GM19035 (cell line): ENCODE results near the gene PPP2R2C.

Experiments used
- ATAC-seq: cut with Tn5 transposase; IDR thresholded peaks from one replicate; pipeline ENCODE4 v1.9.1; 2021; ENCODE audit not compliant: unreplicated experiment

The PPP2R2C gene

DNA sequence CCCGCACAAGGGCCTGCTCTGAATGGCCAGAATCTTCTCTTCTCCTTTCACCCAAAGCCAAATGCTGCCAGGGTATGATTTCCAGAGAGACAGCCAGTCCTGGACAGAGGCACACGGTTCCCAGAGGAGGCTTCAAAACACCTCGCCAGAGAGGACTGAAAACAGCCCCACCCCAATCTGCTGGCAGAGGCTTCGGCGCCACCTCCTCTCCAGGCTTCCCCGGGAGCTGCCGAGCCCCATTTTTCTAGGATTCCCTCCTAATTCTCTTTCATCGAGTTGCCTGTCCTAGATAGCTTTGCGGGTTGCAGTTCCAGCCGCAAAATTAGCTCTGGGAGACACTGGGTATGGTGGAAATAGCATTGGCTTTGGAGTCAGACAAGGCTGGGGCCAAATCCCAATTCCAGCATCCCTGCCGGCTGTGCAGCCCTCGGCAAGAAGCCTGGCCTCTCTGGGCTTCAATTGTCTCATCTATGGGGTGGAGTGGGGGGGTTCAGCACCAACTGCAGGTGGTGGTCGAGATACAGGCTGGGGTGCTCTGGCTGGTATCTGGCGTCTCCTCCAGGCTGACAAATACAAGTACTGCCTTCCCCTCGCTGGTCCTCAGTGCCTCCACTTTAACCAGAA, 22.6 kb downstream of the PPP2R2C start:
- ATAC-seq = no peak

DNA sequence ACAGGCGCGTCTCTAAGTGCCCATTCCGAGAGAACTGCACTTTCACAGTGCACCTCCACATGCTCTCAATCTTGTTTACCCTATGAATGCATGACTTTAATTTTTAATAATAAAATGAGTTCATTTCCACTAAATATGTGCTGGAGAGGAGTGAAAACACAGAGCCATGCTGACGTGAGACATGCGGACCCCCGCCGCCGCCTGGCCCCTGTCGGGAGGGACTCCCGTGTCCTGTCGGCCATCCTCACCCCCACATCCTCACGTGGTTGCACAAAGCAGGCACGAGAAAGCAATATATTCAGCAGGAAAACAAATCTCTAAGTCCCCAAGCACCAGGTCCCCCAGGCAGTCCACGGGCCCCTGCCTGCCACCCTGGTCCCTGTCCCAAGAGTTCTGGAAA, 23.1 kb downstream of the PPP2R2C start:
- no peak for ATAC-seq

DNA sequence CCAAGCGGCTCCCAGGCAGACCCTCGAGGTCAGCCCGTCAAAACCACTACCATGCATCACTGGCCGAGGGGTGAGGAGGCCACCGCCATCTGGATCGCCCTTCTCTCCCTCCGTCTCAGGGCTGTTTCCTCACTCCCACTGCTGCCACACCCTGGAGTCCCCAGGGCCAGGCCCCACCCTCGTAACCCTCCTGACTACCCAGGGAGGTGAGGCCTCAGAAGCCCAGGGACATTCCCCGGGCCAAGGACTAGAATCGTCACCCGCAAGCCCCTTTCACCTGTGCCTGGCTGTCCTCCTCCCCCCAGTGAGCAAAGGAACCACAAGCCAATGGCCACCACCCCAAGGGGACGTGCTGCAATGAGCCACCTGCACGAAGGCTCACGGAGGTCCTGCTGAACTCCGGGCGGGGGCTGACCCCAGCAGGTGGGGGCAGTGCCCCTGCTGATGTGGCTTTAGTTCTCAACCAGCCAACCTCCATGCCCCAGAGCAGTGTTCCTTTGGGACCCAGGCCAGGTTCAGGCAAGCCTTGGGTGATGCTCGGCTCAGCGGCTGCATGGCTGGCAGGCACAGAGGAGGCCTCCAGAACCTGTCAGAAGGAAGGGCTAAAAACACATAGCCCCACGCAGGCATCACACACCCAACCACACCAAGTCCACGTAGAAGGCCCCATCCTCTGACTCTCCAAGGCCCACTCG, 23.8 kb downstream of the PPP2R2C start:
- ATAC-seq = no peak

DNA sequence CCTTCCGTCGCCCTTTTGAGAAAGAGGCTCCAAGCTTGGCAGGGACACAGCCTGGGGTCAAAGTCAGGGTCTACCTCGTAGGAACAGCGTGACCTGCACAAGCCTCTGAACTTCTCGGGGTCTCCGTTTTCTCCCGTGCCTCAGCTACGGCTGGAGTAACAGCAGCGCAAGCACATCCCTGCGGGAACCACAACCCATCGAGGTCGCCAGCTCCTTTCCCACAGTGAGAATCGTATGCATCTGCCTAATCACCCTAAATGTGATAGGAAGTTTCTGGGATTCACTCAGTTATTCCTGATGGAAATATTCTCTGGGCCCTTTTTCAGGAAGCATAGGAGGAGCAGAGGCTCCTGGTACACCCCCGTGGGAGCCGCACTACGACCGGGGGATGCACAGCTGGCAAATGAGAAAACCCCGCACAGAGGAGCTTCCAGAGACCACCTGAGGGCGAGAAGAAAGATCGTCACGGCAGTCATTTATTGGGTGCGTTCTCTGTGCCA, 24.7 kb downstream of the PPP2R2C start:
- no peak for ATAC-seq

DNA sequence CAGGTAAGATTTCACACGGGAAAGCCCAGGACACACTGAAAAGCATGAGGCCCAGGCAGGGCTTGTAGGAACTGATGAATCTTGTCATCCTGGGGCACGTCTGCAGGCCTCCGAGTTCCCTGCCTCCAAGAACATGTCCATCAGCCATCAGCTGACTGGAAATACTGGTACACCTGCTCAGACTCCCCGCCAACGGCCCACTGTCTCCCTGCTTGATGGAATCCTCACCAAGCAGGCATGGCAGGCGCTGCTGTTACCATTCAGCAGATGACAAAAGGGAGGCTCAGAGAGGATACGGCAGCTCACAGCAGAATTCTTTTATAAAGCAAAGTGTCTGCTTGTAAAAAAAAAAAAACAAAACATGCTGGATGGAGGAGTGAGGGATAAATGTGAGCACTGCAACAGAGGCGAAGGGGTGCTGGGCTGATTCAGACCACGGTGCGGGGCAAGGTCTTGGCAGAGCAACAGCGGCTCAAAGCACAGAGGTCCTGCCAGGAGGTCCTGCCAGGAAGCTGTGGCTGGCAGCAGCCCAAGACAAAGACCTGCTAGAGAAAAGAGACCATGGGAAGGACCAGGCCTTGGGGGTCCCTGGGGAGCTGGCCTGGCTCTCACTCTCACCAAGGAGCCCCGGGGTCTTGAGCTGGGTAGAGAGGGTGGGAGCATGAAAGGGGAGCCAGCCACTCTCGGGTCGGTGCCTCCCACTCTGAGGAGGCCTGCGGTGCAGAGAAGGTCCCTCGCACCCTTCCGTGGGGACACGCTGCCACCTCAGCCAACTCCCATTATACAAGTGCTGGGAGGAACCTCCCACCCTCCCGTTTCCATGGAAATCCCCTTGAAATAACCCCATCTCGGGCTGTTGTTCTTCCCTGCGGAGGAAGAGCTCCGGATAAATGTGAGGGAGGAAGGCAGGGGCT, 25.6 kb downstream of the PPP2R2C start:
- no peak for ATAC-seq

DNA sequence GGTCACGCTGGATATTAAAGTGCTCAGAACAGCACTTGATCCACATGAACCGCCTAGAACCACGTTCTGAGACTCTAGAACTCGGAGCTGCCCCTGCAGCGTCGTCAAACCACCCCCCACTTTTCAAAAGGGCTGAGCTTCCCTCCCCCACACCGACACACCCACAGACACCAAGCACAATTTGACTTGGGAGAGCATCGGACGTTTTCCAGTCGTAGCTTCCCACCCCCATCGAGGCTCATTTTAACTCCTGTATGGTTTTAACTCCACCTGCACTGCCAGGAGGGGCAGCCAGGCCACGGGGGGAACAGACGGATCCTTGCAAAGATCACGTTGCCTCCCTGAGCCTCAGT, 26.3 kb downstream of the PPP2R2C start:
- no peak for ATAC-seq

DNA sequence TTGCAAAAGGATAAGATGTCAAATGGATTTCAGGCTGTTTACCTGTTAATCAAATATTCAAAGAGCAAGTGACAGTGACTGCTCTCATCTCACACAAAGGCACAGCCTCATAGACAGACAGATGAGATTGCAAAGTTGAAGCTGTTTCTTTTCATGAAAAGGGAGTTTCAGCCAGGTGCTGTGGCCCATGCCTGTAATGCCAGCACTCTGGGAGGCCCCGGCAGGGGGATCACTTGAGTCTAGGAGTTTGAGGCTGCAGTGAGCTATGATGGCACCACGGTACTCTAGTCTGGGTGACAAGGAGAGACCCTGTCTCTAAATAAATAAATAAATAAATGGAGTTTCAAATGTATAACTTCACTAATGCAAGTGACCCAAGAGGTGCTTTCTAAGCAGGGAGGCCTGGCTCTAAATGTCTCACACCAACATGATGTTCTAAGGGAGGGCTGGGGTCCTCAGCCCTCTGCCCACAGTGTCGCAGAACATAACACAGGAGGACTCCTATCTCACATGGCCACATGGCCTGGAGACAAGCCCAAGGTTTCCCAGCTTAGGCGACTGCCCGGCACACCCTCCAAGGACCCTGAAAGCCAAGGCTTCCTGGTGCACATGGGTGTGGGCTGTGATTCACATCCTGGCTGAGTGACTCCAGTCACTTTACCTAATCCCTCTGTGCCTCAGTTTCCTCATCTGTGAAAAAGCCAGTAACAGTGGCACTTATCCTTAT, 26.8 kb downstream of the PPP2R2C start:
- no peak for ATAC-seq

DNA sequence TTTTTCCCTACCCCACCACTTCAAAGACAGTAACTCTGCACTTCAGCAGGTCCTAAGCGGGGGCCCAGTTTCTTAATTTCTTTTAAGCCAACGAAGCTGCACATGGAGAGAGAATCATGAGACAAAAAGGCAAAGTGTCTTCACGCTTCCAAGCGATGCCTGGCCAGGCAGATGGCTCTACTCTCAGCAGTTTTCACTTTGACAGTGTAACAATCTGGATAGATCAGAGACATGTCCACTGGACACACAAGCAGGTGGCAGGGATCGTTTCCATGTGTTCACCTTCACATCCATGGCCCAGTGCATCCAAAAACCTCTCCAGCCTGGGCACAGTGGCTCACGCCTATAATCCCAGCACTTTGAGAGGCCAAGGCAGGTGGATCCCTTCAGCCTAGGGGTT, 27.8 kb downstream of the PPP2R2C start:
- no peak for ATAC-seq

DNA sequence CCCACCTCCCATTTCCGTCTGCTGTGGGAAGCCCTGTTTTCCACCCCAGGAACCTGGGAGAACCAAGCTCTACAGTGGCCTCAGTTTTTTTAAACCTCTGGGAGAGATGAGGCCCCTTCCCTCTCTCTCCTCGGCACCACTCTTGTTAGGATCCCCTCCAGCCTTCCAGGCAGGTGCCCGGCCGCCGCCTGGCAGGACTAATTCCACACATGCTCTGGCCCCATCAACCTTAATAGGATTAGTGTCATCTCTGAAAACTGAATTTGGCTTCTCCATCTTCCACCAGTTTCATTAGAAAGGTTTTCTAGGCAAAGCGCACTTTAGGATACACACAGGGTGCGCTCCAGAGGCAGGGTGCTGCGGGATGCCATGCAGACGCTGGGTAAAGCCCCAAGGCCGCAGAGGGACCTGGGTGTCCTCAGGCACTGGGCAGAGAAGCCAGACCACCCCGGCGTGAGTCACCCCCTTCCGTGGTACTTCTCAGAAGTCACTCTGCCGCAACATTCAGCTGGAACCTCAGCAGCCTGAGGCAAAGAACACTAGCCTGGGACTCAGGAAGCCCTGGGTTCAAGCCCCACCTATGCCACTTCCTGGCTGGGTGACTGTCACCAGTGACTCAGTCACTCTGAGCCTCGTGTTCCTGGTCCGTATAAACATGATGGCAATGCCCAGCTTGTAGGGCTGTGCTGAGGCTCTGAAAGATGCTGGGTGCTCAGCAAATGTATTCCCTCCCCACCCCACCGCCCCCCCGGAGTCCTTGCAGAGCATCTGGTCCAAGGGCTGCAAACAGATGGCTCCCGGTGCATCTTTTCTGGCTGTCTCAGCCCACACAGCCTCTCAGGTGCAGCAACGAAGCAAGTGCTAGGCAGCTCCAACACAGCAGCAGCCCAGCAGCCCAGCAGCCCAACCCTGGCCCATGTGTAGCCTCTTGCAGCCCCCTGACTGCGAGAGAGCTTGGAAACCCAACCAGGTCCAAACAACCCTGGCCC, 29.1 kb downstream of the PPP2R2C start:
- no peak for ATAC-seq

DNA sequence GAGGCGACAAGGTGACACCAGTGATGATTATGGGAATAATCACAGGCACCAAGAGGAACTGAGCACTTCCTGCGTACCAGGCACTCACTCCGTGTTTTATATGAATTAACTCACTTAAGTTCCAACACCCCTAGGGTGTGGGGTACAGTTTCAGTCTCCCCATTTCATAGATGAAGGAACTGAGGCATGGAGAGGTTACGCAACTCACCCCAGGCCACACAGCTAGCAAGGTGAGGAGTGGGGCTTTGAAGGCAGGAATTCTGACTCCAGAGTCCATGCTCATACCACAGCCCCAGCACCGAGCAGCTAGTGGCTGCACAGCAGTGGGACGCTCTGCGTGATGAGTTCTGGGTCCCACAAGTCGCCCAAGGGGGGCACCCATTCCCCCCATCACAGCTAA, 29.9 kb downstream of the PPP2R2C start:
- no peak for ATAC-seq

DNA sequence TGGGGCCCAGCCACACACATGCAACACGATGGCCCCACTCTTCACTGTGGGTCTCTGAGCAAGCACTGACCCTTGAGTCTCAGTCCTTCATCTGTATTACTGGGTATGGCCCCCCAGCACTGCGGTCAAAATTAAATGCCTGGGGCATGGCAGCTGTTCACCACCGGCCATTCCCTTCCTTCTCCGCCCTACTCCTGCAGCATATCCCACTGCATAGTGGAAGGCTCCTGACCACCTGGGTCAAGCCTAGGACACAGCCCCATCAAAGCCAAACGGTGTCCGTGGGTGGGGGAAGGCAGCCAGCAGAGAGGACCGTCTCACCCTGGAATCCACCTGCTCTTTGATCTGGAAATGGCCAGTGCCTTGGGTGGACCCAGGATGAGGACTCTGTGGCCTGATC, 30.7 kb downstream of the PPP2R2C start:
- no peak for ATAC-seq

DNA sequence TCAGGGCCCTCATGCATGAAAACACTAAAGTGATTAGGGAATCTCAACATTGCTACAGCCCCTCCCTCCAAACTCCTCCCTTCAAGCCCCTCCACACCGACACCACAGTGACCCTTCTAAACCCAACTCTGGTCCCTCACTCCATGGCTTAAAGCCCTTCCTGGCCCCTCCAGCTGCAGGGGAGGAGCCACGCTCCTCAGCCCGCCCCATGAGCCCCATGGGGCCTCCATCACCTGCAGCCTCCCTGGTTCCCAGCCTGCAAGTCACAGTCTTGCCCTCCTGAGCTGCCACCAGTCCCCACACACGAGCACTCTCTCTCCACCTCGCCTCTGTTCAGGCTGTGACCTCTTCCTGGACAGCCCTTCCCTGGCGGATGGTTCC, 31.2 kb downstream of the PPP2R2C start:
- no peak for ATAC-seq

DNA sequence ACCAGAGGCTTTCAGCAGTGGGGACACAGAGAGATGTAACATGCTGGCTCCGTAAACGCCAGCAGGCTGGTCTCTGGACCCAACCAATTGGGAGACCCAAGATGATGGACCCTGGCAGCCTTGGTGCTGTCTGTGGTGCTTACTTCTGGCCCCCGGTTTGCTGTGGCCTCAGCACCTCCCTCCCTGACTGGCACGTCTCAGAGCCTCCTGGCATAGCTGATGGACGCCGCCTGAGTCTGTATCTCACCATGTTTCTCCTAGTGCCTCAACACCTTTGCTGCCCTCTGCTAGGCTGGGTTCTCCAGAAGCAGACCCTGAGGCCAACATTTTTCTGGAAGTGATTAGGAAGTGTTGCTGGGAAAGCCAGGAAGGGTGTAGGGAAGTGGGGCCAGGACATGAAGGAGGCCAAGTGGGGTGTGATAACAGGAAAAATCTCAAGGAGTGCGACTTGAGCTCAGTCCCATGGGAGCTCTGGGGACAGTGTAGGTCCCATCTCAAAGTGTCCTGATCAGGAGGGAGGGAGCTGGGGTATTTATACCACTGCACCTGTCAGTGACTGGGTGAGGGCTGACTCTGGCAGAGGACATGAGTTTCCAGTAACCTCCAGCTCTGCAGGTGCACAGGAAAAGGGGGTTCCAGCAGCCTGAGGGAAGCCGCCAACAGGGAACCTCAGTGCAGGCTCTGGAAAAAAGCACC, 31.8 kb downstream of the PPP2R2C start:
- ATAC-seq = no peak

DNA sequence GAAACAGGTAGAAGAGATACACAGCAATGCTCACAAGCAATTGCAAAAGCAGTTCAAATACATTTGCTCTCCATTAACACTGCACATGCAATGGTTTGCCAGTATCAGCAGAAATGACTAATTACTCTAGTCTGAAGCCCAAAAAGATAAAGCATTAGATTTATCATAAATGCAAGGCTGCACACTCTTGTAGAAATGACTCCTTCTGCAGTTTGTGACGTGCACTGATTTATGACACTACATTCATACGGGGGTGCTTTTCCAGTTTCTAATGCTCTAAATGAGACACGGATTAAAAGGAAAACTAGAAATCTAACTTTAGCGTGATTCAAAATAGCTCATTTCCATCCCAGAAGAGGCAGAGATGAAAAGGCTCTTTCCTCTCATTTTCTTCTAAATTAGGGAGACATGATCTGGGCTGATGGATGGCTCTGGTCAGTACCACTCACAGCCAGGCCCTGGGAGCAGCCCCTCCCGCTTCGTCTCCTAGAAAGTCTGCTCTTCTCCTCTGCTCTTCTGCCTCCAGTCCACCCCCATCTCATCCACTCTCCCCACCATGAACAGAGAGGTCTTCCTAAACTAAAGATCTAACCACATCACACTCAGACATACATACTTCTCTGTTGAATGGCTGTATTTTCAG, 33.2 kb downstream of the PPP2R2C start:
- no peak for ATAC-seq

DNA sequence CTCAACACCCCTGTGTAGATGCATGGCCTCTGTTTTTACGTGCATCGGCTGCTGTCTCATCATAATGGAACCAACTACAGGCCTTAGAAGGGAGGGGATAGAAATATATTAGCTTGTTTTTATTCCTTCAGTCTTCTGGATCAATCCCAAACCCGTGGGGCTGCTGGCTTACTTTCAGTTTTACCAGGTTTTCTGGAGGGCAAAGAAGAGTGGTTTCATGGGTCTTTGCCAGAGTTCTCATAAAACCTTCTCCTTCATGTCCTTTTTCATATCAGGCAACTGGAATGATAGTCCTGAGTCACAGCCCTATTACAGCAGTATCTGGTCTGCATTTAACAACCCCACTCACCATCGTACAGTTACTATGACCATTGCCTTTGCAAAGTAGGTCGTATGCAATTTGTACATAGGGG, 34.6 kb downstream of the PPP2R2C start:
- no peak for ATAC-seq

DNA sequence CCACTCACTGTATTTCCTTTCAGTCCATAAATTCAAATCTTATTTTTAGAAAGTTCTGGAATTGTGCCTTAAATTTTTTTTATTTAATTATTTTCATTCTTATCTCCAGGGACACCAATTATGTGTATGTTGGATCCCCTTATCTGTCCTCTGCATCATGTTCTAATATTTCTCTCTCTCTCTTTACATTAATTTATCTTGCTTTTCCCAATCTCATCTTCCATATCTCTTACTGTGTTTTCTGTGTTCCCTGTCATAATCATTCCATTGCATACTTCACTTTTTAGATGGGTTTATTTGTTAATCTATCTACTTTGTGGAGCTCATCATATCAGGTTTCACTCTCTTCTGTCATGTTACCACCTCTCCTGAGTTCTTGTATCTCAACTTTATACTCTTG, 37.4 kb downstream of the PPP2R2C start:
- ATAC-seq = no peak

DNA sequence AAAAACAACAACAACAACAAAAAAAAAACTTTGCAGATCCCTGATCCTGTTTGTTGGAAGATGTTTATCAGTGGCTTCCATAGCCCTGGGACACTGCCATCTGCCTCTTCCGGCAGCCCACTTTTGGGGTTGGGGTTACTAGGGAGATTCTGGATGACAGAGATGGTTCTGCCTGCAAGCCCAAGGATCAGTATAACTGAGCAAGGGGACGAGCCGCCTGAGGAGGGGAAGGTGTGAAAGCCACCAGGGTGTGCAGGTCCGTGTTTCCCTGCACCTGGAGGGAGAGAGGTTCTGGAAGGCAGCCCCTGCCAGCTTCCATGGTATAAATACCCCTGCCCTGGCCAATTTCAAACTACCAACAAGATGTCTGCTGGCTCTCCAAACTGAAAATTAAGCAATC, 41.5 kb downstream of the PPP2R2C start:
- no peak for ATAC-seq

DNA sequence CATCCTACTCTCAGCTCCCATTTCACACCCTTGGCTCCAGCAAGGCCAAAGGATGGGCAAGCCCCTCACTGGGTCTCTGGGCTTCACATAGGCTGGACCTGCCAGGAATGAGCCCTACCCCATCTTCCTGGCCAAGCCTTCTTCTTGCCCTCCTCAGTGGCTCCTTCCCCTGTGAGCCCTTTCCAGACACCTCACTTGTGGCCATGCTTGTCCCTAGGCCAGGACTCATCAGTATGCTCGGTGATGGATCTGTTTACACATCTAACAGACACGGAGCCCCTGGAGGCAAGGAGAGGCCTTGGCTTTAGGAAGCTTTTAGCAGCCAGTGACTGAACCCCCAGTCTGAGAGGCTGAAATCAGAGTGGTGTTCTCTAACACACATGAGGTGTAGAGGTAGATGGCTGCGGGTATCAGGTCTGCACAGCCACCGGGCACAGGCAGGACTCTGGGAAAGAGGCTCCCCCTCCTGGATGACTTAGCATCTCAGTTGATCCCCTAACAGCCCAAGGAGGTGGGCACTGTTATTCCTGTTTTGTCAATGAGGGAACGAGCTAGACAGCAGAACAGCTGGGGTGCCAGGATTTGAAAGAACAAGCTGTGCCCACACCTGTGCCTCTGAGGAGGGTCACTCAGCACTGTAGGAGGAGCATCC, 44.8 kb downstream of the PPP2R2C start:
- no peak for ATAC-seq
